ENCODE measurements around the gene SELENOP.

- TF ChIP-seq CTCF (IDR thresholded peaks at IDR 0.05; ENCODE audit: insufficient read depth, low read length, poor library complexity, severe bottlenecking) (no peak), EZH2phosphoT487 (conservative IDR thresholded peaks at IDR 0.05; ENCODE audit: low read length) (no peak)
Observed at GRCh38 chr5:42800748-42801330, 10.9 kb downstream of the SELENOP start.

Measured in SU-DHL-6 (cell line).